ENCODE data around the gene VPS25.

DNA sequence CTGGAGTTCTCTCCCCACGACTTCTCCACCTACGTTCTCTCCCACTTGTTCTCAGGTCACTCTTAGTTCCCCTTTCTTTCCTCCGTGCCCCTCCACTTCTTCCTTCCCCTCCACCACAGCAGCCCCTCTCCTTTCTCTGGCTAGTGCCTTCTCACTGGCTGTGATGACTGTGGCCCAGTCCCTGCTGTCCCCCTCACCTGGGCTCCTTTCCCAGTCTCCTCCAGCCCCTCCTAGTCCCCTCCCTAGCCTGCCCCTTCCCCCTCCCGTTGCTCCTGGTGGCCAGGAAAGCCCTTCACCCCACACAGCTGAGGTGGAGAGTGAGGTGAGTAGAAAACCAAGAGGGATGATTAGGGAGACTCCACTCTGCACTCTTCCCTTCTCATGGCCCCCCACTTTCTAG, 21.8 kb downstream of the VPS25 start:
- TF ChIP-seq ZNF274 (IDR thresholded peaks at IDR 0.05; ENCODE audit: low read depth, low read length) (no peak), YY1 (IDR thresholded peaks at IDR 0.05; ENCODE audit: insufficient read depth, insufficient read length) (no peak)

Data from NT2/D1 (cell line).